Activated T-helper 1 cell treated with anti-CD3 and anti-CD28 coated beads, Interleukin-12 subunit alpha, Interleukin-12 subunit beta, Interleukin-2, Interleukin-4 antibody, amounts not matched to agents 30 ng/mL and 10 ng/mL and 1 ng/mL, durations not matched to agents 14 hours and 24 hours and 36 hours (primary cell): ENCODE results near the gene ELF3. TPM values are rescaled to one million over a fixed set of nuclear protein-coding genes. Genes with fewer than 3 reads are reported as not detected.
"Not testable (repeated sequence)": the region's sequence is repeated elsewhere in the genome, so short reads cannot be mapped to it uniquely, and the experiment has no call there.

Experiments
- DNase-seq: peaks from one replicate; pipeline ENCODE4 v3.0.0; 2021; ENCODE audit warnings: low spot score
- H3K27ac Mint-ChIP-seq: one replicate; pipeline ENCODE4 v1.8.0; 2021; ENCODE audit warnings: mild to moderate bottlenecking, mixed read lengths
- H3K27me3 Mint-ChIP-seq: one replicate; pipeline ENCODE4 v1.8.0; 2022; ENCODE audit warnings: mild to moderate bottlenecking, moderate library complexity, mixed read lengths; ENCODE audit not compliant: insufficient read depth
- H3K36me3 Mint-ChIP-seq: one replicate; pipeline ENCODE4 v1.8.0; 2021; ENCODE audit warnings: low read depth, mixed read lengths
- H3K4me1 Mint-ChIP-seq: one replicate; pipeline ENCODE4 v1.8.0; 2021; ENCODE audit warnings: low read depth, mixed read lengths
- H3K4me3 Mint-ChIP-seq: one replicate; pipeline ENCODE4 v1.8.0; 2021; ENCODE audit warnings: mild to moderate bottlenecking, moderate library complexity, mixed read lengths
- H3K9me3 Mint-ChIP-seq: one replicate; pipeline ENCODE4 v1.8.0; 2021; ENCODE audit warnings: mixed read lengths
- intact Hi-C: fragments of 100-400 bp; cut with micrococcal nuclease; formaldehyde crosslinking; loops from one replicate; pipeline ENCODE4 v1.15.1; 2024
- total RNA-seq: library from RNA; stranded (reverse); gene quantifications from 2 replicates; pipeline ENCODE4 v1.2.3, GENCODE V29; 2022

ELF3 gene
- total RNA-seq, 1 donor from 2014 or later, result 0.23 TPM

DNA sequence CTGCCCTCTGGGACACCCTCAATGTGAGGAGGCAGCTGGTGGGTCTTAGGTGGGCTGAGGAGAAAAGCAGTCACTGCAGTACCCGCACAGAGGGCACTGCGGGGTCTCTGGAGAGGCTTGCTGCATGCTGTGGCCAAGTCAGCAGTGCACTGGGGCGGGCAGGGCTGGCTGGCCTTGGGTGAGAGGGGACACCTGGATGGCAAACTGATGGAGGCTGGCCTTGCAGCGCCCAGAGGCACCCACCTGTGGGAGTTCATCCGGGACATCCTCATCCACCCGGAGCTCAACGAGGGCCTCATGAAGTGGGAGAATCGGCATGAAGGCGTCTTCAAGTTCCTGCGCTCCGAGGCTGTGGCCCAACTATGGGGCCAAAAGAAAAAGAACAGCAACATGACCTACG is 3.2 kb downstream of the ELF3 start:
- H3K27ac Mint-ChIP-seq, result no peak overlapping the region
- no peaks in the 10 kb centered on the region for H3K36me3 Mint-ChIP-seq
- no peaks in the 10 kb centered on the region for H3K4me1 Mint-ChIP-seq
- no peak for DNase-seq
- no peak overlapping the region for H3K4me3 Mint-ChIP-seq
- intact Hi-C loops, result no loop called here
- H3K27me3 Mint-ChIP-seq, result no peaks in the 10 kb centered on the region
- H3K9me3 Mint-ChIP-seq, result no peaks in the 10 kb centered on the region

DNA sequence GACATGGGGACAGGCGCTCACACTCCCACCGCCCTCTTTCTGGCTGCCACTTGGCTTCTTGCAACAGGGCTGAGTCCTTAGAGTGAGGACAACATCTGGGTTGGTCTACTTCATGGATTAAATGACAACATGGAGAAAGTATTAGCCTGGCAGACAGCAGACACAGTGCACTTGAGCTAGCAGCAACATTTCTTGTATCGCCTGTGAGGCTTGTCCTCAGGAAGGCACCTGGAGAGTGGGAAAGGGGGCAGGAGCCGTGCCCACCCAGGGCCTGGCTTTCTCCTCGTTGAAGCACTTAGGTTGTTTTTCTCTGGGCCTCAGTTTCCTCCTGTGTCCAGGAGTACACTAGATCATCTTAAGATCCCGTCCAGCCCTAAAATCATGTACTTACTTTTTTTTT is 3.7 kb downstream of the ELF3 start:
- H3K27ac Mint-ChIP-seq, result no peak overlapping the region
- no peaks in the 10 kb centered on the region for H3K9me3 Mint-ChIP-seq
- H3K27me3 Mint-ChIP-seq, result no peaks in the 10 kb centered on the region
- no peak overlapping the region for H3K4me3 Mint-ChIP-seq
- intact Hi-C loops, result no loop called here
- H3K4me1 Mint-ChIP-seq, result no peaks in the 10 kb centered on the region
- DNase-seq, result no peak
- H3K36me3 Mint-ChIP-seq, result no peaks in the 10 kb centered on the region

DNA sequence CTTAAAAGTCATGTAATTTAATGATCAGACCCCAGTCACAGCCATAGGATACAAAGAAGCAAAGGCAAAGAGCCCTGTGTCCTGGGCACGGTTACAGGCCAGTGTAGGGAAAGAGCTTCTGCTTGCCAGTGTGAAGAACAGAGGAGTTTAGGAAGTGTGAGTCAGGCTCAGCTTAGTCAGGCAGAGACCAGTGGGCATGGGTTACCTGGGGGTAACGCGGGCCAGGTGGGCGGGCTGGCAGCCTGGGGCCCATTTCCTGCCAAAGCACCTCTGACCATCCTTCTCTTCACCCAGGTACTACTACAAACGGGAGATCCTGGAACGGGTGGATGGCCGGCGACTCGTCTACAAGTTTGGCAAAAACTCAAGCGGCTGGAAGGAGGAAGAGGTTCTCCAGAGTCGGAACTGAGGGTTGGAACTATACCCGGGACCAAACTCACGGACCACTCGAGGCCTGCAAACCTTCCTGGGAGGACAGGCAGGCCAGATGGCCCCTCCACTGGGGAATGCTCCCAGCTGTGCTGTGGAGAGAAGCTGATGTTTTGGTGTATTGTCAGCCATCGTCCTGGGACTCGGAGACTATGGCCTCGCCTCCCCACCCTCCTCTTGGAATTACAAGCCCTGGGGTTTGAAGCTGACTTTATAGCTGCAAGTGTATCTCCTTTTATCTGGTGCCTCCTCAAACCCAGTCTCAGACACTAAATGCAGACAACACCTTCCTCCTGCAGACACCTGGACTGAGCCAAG is 4.7 kb downstream of the ELF3 start:
- no peak for DNase-seq
- no peaks in the 10 kb centered on the region for H3K36me3 Mint-ChIP-seq
- H3K27ac Mint-ChIP-seq, result no peak overlapping the region
- no peaks in the 10 kb centered on the region for H3K27me3 Mint-ChIP-seq
- H3K9me3 Mint-ChIP-seq, result no peaks in the 10 kb centered on the region
- H3K4me1 Mint-ChIP-seq, result no peaks in the 10 kb centered on the region
- intact Hi-C loops, result no loop called here
- H3K4me3 Mint-ChIP-seq, result no peak overlapping the region

DNA sequence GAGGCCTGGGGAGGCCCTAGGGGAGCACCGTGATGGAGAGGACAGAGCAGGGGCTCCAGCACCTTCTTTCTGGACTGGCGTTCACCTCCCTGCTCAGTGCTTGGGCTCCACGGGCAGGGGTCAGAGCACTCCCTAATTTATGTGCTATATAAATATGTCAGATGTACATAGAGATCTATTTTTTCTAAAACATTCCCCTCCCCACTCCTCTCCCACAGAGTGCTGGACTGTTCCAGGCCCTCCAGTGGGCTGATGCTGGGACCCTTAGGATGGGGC is 5.2 kb downstream of the ELF3 start:
- intact Hi-C loops, result no loop called here
- H3K27me3 Mint-ChIP-seq, result no peaks in the 10 kb centered on the region
- no peak overlapping the region for H3K27ac Mint-ChIP-seq
- no peak overlapping the region for H3K4me3 Mint-ChIP-seq
- no peaks in the 10 kb centered on the region for H3K9me3 Mint-ChIP-seq
- no peaks in the 10 kb centered on the region for H3K4me1 Mint-ChIP-seq
- no peak for DNase-seq
- no peaks in the 10 kb centered on the region for H3K36me3 Mint-ChIP-seq

DNA sequence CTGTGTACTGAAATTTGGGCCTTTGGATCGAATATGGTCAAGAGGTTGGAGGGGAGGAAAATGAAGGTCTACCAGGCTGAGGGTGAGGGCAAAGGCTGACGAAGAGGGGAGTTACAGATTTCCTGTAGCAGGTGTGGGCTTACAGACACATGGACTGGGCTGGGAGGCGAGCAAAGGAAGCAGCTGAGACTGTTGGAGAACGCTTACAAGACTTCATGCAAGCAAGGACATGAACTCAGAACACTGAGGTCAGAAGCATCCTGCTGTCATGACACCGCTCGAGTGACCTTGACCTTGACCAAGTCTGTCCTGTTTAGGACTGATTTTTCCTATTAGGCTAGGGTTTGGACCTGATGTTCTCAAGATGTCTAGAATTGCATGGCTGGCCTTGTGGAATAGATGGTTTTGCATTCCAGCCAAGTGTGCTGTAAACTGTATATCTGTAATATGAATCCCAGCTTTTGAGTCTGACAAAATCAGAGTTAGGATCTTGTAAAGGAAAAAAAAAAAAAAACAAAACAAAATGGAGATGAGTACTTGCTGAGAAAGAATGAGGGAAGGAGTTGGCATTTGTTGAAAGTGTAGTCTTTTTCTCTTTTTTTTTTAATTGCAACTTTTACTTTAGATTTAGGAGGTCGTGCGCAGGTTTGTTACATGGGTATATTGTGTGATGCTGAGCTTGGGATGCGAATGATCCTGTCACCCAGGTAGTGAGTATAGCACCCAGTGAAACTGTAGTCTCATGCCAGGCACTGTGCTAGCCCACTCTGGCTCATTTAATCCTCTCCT is 5.8 kb downstream of the ELF3 start:
- no peak for DNase-seq
- no peaks in the 10 kb centered on the region for H3K9me3 Mint-ChIP-seq
- H3K36me3 Mint-ChIP-seq, result no peaks in the 10 kb centered on the region
- H3K4me3 Mint-ChIP-seq, result no peak overlapping the region
- H3K27me3 Mint-ChIP-seq, result no peaks in the 10 kb centered on the region
- H3K4me1 Mint-ChIP-seq, result no peaks in the 10 kb centered on the region
- intact Hi-C loops, result no loop called here
- H3K27ac Mint-ChIP-seq, result no peak overlapping the region

DNA sequence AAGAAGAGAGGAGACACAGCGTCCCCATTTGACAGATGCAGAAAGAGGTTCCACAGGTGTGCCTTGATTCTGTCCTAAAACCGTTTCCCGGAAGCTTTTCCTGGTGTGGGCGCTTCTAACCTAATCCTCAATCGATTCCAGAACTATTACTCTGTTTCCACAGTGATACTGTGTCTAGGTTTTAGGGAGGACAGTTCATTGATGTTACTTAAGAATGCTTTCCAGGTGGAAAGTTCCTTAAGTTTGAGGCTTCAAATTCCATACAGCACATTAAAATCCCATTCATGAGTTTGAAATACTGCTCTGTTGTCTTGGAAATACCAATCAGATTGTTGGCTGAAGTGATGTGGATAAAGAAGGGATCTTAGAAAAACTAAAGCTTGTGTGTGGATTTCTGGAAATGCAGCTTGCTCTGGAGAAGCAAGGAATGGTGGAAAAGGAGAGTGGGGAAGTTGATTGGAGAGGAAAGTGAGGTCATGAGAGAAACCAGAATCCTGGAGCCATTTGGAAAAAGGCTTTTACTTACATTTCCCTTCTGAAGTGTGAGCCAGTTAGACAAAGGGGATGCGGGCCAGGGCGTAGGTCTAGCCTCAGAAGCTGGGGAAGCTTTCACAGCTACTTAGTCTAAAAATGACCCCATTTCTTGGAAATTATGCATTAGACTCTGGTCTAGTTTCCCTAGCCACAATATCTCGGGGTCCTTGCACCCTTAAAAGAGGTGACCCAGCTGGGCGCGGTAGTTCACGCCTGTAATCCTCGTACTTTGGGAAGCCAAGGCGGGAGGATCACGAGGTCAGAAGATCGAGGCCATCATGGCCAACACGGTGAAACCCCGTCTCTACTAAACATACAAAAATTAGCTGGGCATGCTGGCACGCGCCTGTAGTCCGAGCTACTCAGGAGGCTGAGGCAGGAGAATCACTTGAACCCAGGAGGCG is 6.7 kb downstream of the ELF3 start:
- Mint-ChIP-seq H3K36me3 (no peaks in the 10 kb centered on the region), H3K9me3 (no peaks in the 10 kb centered on the region), H3K27me3 (peaks cover 2% of the 10 kb centered on the region), H3K4me3 (no peak overlapping the region), H3K27ac (no peak overlapping the region), H3K4me1 (no peaks in the 10 kb centered on the region)
- no peak for DNase-seq
- intact Hi-C loops, result no loop called here

DNA sequence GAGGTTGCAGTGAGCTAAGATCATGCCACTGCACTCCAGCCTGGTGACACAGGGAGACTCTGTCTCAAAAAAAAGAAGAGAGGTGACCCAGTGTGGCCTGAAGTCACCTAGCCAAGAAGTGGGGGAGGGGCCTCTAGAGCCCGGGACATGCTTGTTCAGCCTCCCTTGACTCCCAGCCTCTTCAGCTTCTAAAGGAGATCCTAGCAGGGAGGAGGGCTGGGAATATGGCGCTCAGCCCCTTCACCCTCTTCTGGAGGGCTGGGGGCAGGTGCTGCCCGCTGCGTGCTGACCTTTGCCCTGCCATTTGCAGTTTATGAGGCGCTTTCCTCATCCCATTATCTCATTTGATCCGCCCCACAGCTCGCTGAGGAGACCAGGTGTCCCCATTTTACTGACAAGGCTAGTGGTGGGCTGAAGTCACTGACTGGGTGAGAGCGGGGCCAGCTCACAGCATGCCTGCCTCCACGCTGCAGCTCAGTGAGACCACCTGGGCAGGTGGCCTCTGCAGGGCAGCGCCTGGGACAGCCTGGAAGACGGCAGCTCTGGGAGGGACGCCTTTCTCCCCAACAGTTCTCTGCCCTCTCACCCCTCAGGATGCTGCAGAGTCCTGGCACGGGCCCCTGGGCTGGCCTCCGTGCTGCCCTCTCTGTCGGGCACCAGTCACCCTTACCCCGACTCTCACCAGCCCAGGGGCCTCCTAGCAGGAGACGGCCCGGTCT is 7.5 kb downstream of the ELF3 start:
- no peak for DNase-seq
- peaks cover 2% of the 10 kb centered on the region for H3K27me3 Mint-ChIP-seq
- H3K36me3 Mint-ChIP-seq, result no peaks in the 10 kb centered on the region
- H3K9me3 Mint-ChIP-seq, result no peaks in the 10 kb centered on the region
- intact Hi-C loops, result no loop called here
- no peaks in the 10 kb centered on the region for H3K4me1 Mint-ChIP-seq
- no peak overlapping the region for H3K4me3 Mint-ChIP-seq
- H3K27ac Mint-ChIP-seq, result no peak overlapping the region

DNA sequence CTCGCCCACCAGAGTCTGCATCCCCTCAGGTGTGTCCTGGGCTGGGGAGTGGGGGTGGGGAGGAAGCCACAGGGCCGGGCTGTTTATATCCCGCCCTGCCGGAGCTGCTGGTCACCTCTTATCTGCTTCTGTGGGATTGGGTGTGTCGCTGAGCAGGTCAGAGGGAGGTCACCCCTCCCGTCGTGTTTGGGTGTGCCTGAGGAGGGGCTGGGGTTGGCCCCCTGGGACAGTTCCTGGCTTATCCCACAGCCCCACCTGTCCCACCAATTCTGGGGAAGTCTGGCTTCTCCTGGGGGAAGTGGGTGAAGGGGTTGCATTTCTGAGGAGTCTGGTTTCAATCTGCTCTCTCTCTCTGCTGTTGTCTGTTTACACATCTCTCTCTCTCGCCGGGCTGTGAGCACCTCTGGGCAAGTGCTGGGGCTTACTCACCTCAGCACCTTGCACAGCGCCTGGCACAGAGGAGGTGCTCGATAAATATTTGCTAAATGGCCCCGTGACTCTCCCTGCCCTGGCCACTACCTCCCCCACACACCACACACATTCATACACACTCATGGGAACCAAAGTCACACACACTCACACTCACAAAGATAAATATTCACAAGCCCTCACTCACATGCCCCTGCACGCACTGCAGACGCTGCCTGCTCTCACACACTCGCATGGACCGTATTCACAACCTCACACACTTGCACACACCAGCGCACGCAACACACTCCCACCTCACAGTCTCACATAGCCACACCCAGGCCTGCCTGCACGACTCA is 8.3 kb downstream of the ELF3 start:
- Mint-ChIP-seq H3K27me3 (peaks cover 2% of the 10 kb centered on the region), H3K27ac (no peak overlapping the region), H3K4me3 (no peak overlapping the region), H3K9me3 (no peaks in the 10 kb centered on the region), H3K4me1 (no peaks in the 10 kb centered on the region), H3K36me3 (no peaks in the 10 kb centered on the region)
- intact Hi-C loops, result no loop called here
- DNase-seq, result no peak

DNA sequence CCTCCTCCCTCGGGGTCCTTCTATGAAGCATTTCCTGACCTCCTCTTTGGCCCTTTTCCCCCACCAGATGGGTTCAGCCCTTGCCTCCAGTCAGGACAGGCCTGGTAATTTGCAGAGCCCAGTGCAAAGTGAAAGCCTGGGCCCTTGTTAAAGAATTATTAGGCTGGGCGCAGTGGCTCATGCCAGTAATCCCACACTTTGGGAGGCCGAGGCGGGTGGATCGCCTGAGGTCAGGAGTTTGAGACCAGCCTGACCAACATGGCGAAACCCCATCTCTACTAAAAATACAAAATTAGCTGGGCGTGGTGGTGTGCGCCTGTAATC is 8.8 kb downstream of the ELF3 start:
- H3K27ac Mint-ChIP-seq, H3K4me1 Mint-ChIP-seq, H3K4me3 Mint-ChIP-seq, DNase-seq, H3K36me3 Mint-ChIP-seq, H3K9me3 Mint-ChIP-seq, H3K27me3 Mint-ChIP-seq, intact Hi-C loops: not testable (repeated sequence)

DNA sequence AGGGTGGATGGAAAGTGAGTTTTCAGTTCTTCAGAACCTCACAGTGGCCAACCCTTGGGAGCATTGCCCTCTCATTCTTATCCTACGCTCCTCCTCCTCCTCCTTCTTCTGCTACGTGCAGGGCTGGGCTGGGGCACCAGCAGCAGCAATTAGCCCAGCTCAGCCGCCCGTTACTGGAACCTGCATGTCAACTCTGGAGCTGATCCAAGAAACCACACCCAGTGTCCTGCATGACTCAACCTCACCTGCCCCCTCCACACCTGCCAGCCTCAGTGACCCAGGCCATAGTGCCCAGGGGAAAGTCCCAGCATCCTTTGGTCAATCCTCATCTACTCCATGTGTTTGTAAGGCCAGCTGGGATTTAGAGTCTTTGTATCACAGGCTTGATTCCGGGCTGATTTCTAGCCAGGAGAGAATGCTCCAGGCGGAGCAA is 12.6 kb downstream of the ELF3 start:
- no peak overlapping the region for H3K4me3 Mint-ChIP-seq

DNA sequence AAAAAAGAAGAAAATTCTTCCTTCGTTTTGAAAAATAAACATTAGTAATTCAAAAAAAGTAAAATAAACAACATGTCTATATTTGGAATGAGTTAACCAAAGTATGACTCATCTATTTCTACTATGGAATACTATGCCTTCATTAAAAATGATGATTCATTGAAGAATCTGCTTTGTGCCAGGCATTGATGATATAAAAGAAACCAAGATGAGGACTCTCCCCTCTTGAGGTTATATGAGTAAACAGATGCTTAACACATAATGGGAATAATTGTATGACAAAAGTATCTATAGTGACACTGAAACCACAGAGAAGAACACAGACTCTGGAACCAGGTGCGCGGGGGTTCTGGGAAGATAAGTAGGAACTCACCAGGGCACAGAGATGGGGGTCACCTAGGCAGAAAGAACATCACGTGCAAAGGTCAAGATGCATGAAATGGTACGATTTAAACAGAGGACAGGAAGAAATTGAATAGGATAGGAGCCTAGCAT is 18.8 kb downstream of the ELF3 start:
- Mint-ChIP-seq H3K4me1 (no peaks in the 10 kb centered on the region), H3K36me3 (no peaks in the 10 kb centered on the region), H3K27ac (no peak overlapping the region), H3K27me3 (peaks cover 4% of the 10 kb centered on the region), H3K9me3 (no peaks in the 10 kb centered on the region), H3K4me3 (no peak overlapping the region)
- intact Hi-C loops, result no loop called here
- DNase-seq, result no peak

More for the DNA sequence above, 12.6 kb downstream of the ELF3 start:
- Mint-ChIP-seq H3K27me3 (peaks cover 2% of the 10 kb centered on the region), H3K4me1 (no peaks in the 10 kb centered on the region), H3K36me3 (no peaks in the 10 kb centered on the region), H3K9me3 (no peaks in the 10 kb centered on the region), H3K27ac (no peak overlapping the region)
- DNase-seq, result no peak
- intact Hi-C loops, result no loop called here

DNA sequence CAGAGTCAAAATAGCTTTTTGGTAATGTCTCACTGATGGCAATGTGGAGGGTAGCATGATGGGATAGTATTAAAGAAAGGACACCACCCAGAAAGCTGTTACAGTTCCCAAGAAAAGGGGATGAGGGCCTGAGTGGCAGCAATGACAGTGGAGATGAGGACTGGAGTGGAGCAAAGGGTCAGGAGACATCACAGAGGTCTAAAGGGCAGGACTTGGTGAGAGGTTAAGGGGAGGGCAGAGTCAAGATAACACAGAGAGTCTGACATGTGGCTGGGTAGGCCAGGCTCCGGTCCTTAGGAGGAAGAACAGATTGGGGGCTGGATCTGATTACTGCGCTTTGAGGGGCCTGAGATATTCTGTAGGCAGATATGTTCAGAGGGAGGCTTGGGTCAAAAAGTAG is 19.3 kb downstream of the ELF3 start:
- Mint-ChIP-seq H3K36me3 (no peaks in the 10 kb centered on the region), H3K9me3 (no peaks in the 10 kb centered on the region), H3K4me1 (no peaks in the 10 kb centered on the region), H3K27me3 (peaks cover 4% of the 10 kb centered on the region), H3K27ac (no peak overlapping the region), H3K4me3 (no peak overlapping the region)
- intact Hi-C loops, result no loop called here
- no peak for DNase-seq
